ENCODE results near the gene CIBAR2. TPM values are rescaled to one million over a fixed set of nuclear protein-coding genes. Genes with fewer than 3 reads are reported as not detected.

The CIBAR2 gene
- total RNA-seq, 2 donors from 2014 or later, result not detected

GRCh38 chr16:85100265-85100664, 12.0 kb downstream of the CIBAR2 start:
- peaks cover 18% of the 10 kb centered on the region for H3K4me1 Mint-ChIP-seq
- no peak for DNase-seq
- no peak overlapping the region for H3K4me3 Mint-ChIP-seq
- H3K27ac Mint-ChIP-seq, result no peak overlapping the region
- H3K36me3 Mint-ChIP-seq (ENCODE audit: low read depth), result no peaks in the 10 kb centered on the region
- no peak for ATAC-seq
- H3K9me3 ChIP-seq (ENCODE audit: control insufficient read depth, low read length, poor library complexity, severe bottlenecking), result no peaks in the 10 kb centered on the region
- H3K27me3 Mint-ChIP-seq, result no peaks in the 10 kb centered on the region

GRCh38 chr16:85098565-85098964, 13.7 kb downstream of the CIBAR2 start:
- Mint-ChIP-seq H3K4me3 (no peak overlapping the region), H3K27ac (peak overlapping the region; percentile 59), H3K27me3 (no peaks in the 10 kb centered on the region), H3K4me1 (peaks cover 8% of the 10 kb centered on the region), H3K36me3 (ENCODE audit: low read depth) (no peaks in the 10 kb centered on the region)
- H3K9me3 ChIP-seq (ENCODE audit: control insufficient read depth, low read length, poor library complexity, severe bottlenecking), result no peaks in the 10 kb centered on the region
- no peak for ATAC-seq
- DNase-seq, result no peak

- H3K9me3 ChIP-seq (ENCODE audit: control insufficient read depth, low read length, poor library complexity, severe bottlenecking), result no peaks in the 10 kb centered on the region
- Mint-ChIP-seq H3K36me3 (ENCODE audit: low read depth) (no peaks in the 10 kb centered on the region), H3K4me1 (peaks cover 2% of the 10 kb centered on the region), H3K4me3 (no peak overlapping the region), H3K27ac (no peak overlapping the region), H3K27me3 (no peaks in the 10 kb centered on the region)
- no peak for ATAC-seq
- DNase-seq, result no peak
Measured at GRCh38 chr16:85096921-85097320, 15.4 kb downstream of the CIBAR2 start.

DNA sequence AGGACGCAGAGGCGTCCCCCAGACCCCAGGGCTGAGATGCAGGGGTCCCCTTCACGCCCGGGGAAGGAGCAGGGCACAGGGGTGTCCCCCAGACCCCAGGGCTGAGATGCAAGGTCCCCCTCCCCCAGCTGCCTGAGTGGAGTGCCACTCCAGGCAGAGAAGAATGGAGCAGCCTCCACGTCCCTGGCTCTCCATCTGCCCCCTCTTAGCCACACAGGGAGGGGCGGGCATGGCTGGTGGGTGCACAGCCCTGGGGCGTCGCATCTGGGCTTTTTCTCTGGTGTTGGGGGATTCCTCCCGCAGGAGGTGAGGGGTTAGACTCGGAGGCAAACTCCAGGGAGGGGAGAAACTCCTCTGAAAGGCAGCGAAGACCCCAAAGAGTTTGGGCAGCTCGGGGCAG, 17.5 kb downstream of the CIBAR2 start:
- ATAC-seq (no peak), DNase-seq (no peak)
- H3K4me3 Mint-ChIP-seq, result no peak overlapping the region
- peaks cover 2% of the 10 kb centered on the region for H3K4me1 Mint-ChIP-seq
- H3K36me3 Mint-ChIP-seq (ENCODE audit: low read depth), result no peaks in the 10 kb centered on the region
- no peak overlapping the region for H3K27ac Mint-ChIP-seq
- H3K27me3 Mint-ChIP-seq, result no peaks in the 10 kb centered on the region
- H3K9me3 ChIP-seq (ENCODE audit: control insufficient read depth, low read length, poor library complexity, severe bottlenecking), result no peaks in the 10 kb centered on the region

DNA sequence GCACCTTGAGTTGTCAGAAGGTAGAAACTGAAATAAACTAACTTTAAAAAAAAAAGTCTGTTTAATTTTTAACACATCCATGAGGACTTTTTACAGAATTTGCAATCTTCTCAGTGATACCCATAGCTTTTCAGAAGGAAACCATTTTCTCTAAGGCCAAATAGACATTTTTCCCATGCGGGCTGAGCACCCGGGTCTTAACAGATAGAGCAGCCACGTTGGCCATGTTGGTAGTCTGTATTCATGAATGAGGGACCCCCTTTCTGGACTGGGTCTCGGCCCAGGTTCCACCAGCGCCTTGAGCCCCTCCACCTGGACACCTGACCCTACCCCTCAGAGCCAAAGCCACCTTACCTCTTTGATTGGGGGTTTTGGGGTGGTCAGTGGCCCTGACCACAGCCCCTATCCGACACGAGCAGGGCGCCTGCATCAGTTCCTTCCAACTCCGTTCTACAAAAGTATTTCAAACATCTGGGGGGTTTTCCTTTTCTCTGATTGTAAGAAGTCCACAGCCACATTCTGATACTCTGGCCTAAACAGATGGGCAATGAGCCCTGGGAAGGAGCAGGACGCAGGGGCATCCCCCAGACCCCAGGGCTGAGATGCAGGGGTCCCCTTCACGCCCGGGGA, 18.0 kb downstream of the CIBAR2 start:
- H3K4me1 Mint-ChIP-seq, result peaks cover 2% of the 10 kb centered on the region
- H3K9me3 ChIP-seq (ENCODE audit: control insufficient read depth, low read length, poor library complexity, severe bottlenecking), result no peaks in the 10 kb centered on the region
- H3K36me3 Mint-ChIP-seq (ENCODE audit: low read depth), result no peaks in the 10 kb centered on the region
- no peaks in the 10 kb centered on the region for H3K27me3 Mint-ChIP-seq
- no peak overlapping the region for H3K27ac Mint-ChIP-seq
- ATAC-seq, result no peak
- H3K4me3 Mint-ChIP-seq, result no peak overlapping the region
- DNase-seq, result no peak

DNA sequence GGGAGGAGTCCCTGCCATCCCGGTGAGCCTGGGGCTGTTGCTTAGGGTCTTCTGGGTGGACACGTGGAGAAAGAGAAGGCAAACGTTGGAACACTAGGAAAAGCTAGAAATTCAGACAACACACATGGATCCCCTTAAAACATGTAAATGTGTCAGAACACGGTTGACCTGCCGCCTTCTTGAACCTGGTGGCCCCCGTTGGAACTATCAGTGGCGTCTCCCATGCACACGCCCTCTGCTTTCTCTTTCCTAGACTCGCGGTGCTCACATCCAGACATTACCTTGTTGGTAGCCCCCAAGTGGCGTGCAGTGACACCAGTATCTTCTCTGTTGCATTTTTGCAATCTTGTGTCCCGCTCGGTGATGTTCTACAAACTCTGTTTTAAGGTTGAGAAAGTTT, 18.6 kb downstream of the CIBAR2 start:
- Mint-ChIP-seq H3K27me3 (no peaks in the 10 kb centered on the region), H3K4me1 (peaks cover under 1% of the 10 kb centered on the region), H3K36me3 (ENCODE audit: low read depth) (no peaks in the 10 kb centered on the region), H3K4me3 (no peak overlapping the region), H3K27ac (no peak overlapping the region)
- DNase-seq (no peak), ATAC-seq (no peak)
- no peaks in the 10 kb centered on the region for H3K9me3 ChIP-seq (ENCODE audit: control insufficient read depth, low read length, poor library complexity, severe bottlenecking)

DNA sequence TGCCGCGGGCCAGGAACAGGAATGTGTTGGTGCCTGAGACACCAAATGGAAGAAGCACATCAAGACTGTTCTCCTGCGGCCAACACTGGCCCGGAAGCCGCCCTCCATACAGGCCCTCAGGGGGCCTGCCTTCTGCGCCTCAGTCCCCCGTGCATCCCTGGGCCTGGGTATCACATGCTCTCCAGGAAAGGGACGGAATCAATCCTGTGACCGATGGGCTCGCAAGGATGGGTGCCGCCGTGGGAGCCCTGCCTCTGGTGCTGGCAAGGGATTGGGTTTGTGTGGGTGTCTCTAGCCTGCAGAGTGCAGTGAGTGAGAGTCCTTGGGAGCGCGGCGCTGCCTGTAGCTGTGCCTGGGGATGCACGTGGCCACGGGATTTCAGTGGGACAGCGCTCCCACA, 19.4 kb downstream of the CIBAR2 start:
- no peak overlapping the region for H3K4me3 Mint-ChIP-seq
- no peaks in the 10 kb centered on the region for H3K27me3 Mint-ChIP-seq
- DNase-seq, result no peak
- no peaks in the 10 kb centered on the region for H3K9me3 ChIP-seq (ENCODE audit: control insufficient read depth, low read length, poor library complexity, severe bottlenecking)
- H3K36me3 Mint-ChIP-seq (ENCODE audit: low read depth), result no peaks in the 10 kb centered on the region
- H3K27ac Mint-ChIP-seq, result no peak overlapping the region
- no peaks in the 10 kb centered on the region for H3K4me1 Mint-ChIP-seq
- ATAC-seq, result no peak

- H3K4me3 Mint-ChIP-seq, result no peak overlapping the region
- no peaks in the 10 kb centered on the region for H3K4me1 Mint-ChIP-seq
- ATAC-seq, result no peak
Measured at GRCh38 chr16:85092309-85092708, 20.0 kb downstream of the CIBAR2 start.

DNA sequence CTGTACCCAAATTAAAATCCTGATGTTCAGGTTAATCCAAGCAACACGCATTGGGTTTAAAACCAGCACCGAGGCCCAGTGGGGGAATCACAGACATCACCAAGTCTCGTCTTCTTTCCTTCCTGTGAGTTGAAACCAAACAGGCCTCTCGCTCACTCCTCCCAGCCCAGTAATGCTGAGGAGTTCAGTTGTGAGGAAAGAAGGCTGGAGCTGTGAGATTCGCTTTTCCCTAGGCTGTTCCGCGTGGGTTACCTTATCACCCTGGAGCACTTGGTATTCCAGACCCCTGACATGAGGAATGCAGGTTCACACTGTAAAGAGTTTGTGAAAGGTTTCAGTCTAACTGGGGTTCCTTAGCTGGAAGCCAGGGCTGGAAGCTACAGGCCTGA, 20.8 kb downstream of the CIBAR2 start:
- ATAC-seq, result no peak
- H3K4me3 Mint-ChIP-seq, result no peak overlapping the region
- H3K36me3 Mint-ChIP-seq (ENCODE audit: low read depth), result no peaks in the 10 kb centered on the region
- DNase-seq, result no peak
- H3K27ac Mint-ChIP-seq, result no peak overlapping the region
- H3K4me1 Mint-ChIP-seq, result no peaks in the 10 kb centered on the region
- H3K9me3 ChIP-seq (ENCODE audit: control insufficient read depth, low read length, poor library complexity, severe bottlenecking), result no peaks in the 10 kb centered on the region
- no peaks in the 10 kb centered on the region for H3K27me3 Mint-ChIP-seq

More at GRCh38 chr16:85092309-85092708, 20.0 kb downstream of the CIBAR2 start:
- Mint-ChIP-seq H3K27me3 (no peaks in the 10 kb centered on the region), H3K27ac (no peak overlapping the region), H3K36me3 (ENCODE audit: low read depth) (no peaks in the 10 kb centered on the region)
- H3K9me3 ChIP-seq (ENCODE audit: control insufficient read depth, low read length, poor library complexity, severe bottlenecking), result no peaks in the 10 kb centered on the region
- DNase-seq, result no peak

DNA sequence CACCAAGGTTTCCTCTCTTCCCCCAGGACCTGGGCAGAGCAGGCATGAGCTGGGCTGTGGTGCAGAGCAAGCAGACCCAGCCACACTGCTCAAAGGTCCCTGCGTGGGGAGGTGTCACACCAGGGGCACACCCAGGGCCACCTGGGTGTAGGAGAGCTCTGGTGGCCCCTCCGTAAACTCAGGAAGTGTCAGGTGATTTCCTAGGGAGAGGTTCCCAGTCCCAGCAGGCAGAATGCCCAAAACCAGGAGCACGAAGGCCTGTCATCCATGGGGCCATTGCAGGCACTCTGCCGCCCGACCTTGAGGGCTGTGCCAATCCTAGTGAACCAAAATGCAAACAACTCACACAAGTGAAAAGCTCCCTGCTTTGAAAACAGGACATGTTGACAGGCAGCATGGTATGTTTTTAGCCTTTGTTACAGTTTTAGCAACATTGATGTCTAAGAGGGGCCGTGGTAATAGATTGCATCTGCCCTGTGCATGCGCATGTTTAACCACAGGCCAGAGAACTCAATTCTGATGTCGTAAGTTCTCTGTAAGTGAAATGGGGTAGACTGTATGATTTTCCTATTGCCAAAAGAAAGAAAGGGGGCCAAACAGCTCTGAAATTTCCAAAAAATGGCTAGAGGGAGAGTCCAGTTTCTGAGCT, 21.3 kb downstream of the CIBAR2 start:
- no peak for DNase-seq
- H3K9me3 ChIP-seq (ENCODE audit: control insufficient read depth, low read length, poor library complexity, severe bottlenecking), result no peaks in the 10 kb centered on the region
- no peaks in the 10 kb centered on the region for H3K27me3 Mint-ChIP-seq
- H3K4me3 Mint-ChIP-seq, result no peak overlapping the region
- ATAC-seq, result no peak
- H3K36me3 Mint-ChIP-seq (ENCODE audit: low read depth), result no peaks in the 10 kb centered on the region
- peak overlapping the region; percentile 19 for H3K27ac Mint-ChIP-seq
- H3K4me1 Mint-ChIP-seq, result no peaks in the 10 kb centered on the region

DNA sequence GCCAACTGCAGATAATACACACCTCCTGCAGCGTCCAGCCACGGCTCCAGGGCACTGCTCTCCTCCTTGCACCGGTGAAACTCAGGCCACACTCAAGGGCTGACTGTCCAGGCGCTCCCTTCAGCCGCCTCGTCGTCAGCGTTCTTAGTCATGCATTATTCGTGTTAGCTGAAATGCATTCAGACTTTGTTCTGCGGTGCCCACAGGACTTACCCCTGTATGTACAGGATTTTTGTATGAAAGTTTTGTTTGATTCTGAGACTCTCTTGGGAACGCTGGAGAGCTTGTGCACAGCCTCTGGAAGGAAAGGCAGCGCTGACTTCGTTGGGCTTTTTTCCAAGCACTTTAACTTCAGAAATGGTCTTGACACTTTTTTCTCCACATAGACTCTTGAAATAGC, 22.1 kb downstream of the CIBAR2 start:
- Mint-ChIP-seq H3K27ac (peak overlapping the region; percentile 19), H3K27me3 (no peaks in the 10 kb centered on the region), H3K4me1 (no peaks in the 10 kb centered on the region), H3K4me3 (no peak overlapping the region), H3K36me3 (ENCODE audit: low read depth) (no peaks in the 10 kb centered on the region)
- DNase-seq (no peak), ATAC-seq (no peak)
- H3K9me3 ChIP-seq (ENCODE audit: control insufficient read depth, low read length, poor library complexity, severe bottlenecking), result no peaks in the 10 kb centered on the region

DNA sequence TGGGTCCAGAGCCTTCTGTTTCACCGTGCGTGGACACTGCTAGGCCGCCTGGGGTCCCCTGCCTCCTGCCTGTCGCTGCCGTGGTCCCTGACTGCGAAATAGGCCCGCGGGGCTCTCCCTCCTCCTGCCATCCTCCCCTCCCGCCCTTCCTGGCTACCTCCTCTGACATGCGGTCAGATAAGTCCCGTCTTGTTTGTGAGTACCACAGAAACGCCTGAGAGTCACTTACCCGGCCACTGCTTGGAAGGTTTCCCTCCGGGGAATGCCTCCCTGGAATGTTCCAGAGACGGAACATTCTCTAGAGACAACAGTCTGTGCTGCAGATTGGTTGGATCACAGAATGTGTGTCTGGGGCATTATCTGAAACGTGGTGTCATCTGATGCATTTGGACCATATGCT, 22.7 kb downstream of the CIBAR2 start:
- Mint-ChIP-seq H3K27ac (no peak overlapping the region), H3K4me1 (no peaks in the 10 kb centered on the region), H3K4me3 (no peak overlapping the region), H3K36me3 (ENCODE audit: low read depth) (no peaks in the 10 kb centered on the region), H3K27me3 (no peaks in the 10 kb centered on the region)
- H3K9me3 ChIP-seq (ENCODE audit: control insufficient read depth, low read length, poor library complexity, severe bottlenecking), result no peaks in the 10 kb centered on the region
- DNase-seq (no peak), ATAC-seq (no peak)

- H3K9me3 ChIP-seq (ENCODE audit: control insufficient read depth, low read length, poor library complexity, severe bottlenecking), result no peaks in the 10 kb centered on the region
- Mint-ChIP-seq H3K4me3 (no peak overlapping the region), H3K36me3 (ENCODE audit: low read depth) (no peaks in the 10 kb centered on the region), H3K27ac (peak overlapping the region; percentile 39), H3K27me3 (no peaks in the 10 kb centered on the region), H3K4me1 (no peaks in the 10 kb centered on the region)
- DNase-seq (no peak), ATAC-seq (no peak)
Measured at GRCh38 chr16:85088570-85089199, 23.6 kb downstream of the CIBAR2 start.
